Natural killer cell (primary cell): ENCODE results near the gene C1QTNF12. TPM values are rescaled to one million over a fixed set of nuclear protein-coding genes. Genes with fewer than 3 reads are reported as not detected.

Experiments used
- ATAC-seq, 3 donors: fragments of 150-1000 bp in 2 of 3; fragments of 200-7000 bp in 1 of 3; cut with Tn5 transposase; 1 replicate in 1 of 3; 2 replicates in 2 of 3; pipeline ENCODE4 v1.10.0; 2021; ENCODE audit warnings: mild to moderate bottlenecking in 2 of 3, moderate library complexity in 2 of 3
- DNase-seq, 2 donors: peaks; one replicate each; pipeline versions ENCODE4 v3.0.0 to v3.0.0-alpha.2; 2013 to 2021; ENCODE audit warnings: mixed read lengths in 1 of 2
- H3K27ac ChIP-seq: one replicate; pipeline ENCODE4 v1.5.1; 2013; ENCODE audit warnings: mild to moderate bottlenecking, low read length
- H3K27me3 ChIP-seq: one replicate; pipeline ENCODE4 v1.6.1; 2013; ENCODE audit warnings: low read length; ENCODE audit not compliant: control insufficient read depth, insufficient read depth
- H3K36me3 ChIP-seq: one replicate; pipeline ENCODE4 v1.6.1; 2013; ENCODE audit warnings: low read length; ENCODE audit not compliant: control insufficient read depth, insufficient read depth
- H3K4me1 ChIP-seq: one replicate; pipeline ENCODE4 v1.6.1; 2013; ENCODE audit warnings: low read length; ENCODE audit not compliant: control insufficient read depth, insufficient read depth
- H3K4me3 ChIP-seq: one replicate; pipeline ENCODE4 v1.5.1; 2013; ENCODE audit warnings: low read length
- H3K9me3 ChIP-seq: one replicate; pipeline ENCODE4 v1.6.1; 2013; ENCODE audit warnings: low read length; ENCODE audit not compliant: control insufficient read depth, insufficient read depth
- H3K27ac Mint-ChIP-seq, 2 donors: one replicate each; pipeline ENCODE4 v1.8.0; 2022; ENCODE audit warnings: mild to moderate bottlenecking in 2 of 2, mixed read lengths in 2 of 2, moderate library complexity in 1 of 2
- H3K27me3 Mint-ChIP-seq, 2 donors: one replicate each; pipeline ENCODE4 v1.8.0; 2022; ENCODE audit warnings: low read depth in 2 of 2, mixed read lengths in 2 of 2
- H3K36me3 Mint-ChIP-seq: one replicate; pipeline ENCODE4 v1.8.0; 2022; ENCODE audit warnings: mixed read lengths
- H3K4me1 Mint-ChIP-seq, 2 donors: one replicate each; pipeline ENCODE4 v1.8.0; 2022; ENCODE audit warnings: mixed read lengths in 2 of 2
- H3K4me3 Mint-ChIP-seq: one replicate; pipeline ENCODE4 v1.8.0; 2022; ENCODE audit warnings: mild to moderate bottlenecking, moderate library complexity, mixed read lengths
- H3K9me3 Mint-ChIP-seq, 2 donors: one replicate each; pipeline ENCODE4 v1.8.0; 2022; ENCODE audit warnings: mixed read lengths in 2 of 2
- CTCF ChIP-seq: fragments of 200-600 bp; IDR thresholded peaks from one replicate; pipeline ENCODE4 v1.8.0; 2022; ENCODE audit warnings: antibody characterized with exemption
- WGBS: methylation state at CpG from one replicate; pipeline ENCODE4 v1.1.7; 2013; ENCODE audit warnings: missing lambda C conversion rate; ENCODE audit not compliant: insufficient coverage; 5-methylcytosine and 5-hydroxymethylcytosine counted together
- intact Hi-C: fragments of 100-400 bp; cut with micrococcal nuclease; formaldehyde crosslinking; loops from one replicate; pipeline ENCODE4 v1.14.2; 2022
- total RNA-seq, 4 donors: library from RNA; stranded (reverse); fragments of 120-200 nt in 1 of 4; gene quantifications; one replicate each; pipeline versions ENCODE4 v1.2.3 to v1.2.4, GENCODE V29; 2013 to 2022

C1QTNF12 gene
- total RNA-seq, 3 donors from 2014 or later (not counting 1 experiment from before 2014, with no cell fraction given), result 2.6 to 4.1 (median 4.1) TPM

DNA sequence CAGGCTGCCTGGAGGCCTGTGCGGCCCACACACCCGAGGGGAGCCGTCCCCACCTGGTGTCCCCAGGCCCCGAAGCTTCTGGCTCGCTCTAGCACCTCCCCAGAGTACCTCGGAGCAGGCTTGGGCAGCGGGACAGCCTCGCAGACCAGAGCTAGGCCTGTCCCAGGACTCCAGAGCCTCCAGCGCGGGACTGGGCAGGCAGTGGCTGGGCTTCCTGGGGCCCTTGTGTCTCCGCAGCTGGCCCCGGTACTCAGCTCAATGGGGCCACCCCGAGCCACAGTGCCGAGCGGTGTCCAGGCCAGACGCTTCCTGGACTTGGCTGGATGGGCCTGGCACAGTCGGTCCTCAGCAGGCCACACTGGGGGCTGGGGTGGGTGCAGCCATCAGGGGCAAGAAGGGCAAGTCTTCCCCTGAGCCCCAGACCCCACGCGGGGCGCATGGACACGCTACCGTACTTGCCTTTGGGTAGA, 38.6 kb upstream of the C1QTNF12 start:
- peaks cover 0 to 2% of the 10 kb centered on the region in 2 donors for H3K27me3 Mint-ChIP-seq
- H3K27me3 ChIP-seq, result no peaks in the 10 kb centered on the region
- no peaks in the 10 kb centered on the region for H3K36me3 ChIP-seq
- TF ChIP-seq CTCF, result no peak
- DNase-seq, result no peak
- no peak overlapping the region for H3K4me3 ChIP-seq
- ATAC-seq, result no peak
- H3K4me1 ChIP-seq, result peaks cover 3% of the 10 kb centered on the region
- H3K36me3 Mint-ChIP-seq, result no peaks in the 10 kb centered on the region
- no peak overlapping the region for H3K4me3 Mint-ChIP-seq
- no peaks in the 10 kb centered on the region for H3K9me3 ChIP-seq
- WGBS, result 93% methylated on average over 22 of the region's 22 CpGs
- intact Hi-C loops, result no loop called here
- H3K27ac Mint-ChIP-seq, result no peak overlapping the region
- no peaks in the 10 kb centered on the region for H3K9me3 Mint-ChIP-seq
- peaks cover 0 to 3% of the 10 kb centered on the region in 2 donors for H3K4me1 Mint-ChIP-seq
- no peak overlapping the region for H3K27ac ChIP-seq

- no peaks in the 10 kb centered on the region for H3K36me3 Mint-ChIP-seq
- no peaks in the 10 kb centered on the region for H3K27me3 Mint-ChIP-seq
- H3K4me1 ChIP-seq, result peaks cover 3% of the 10 kb centered on the region
- H3K27me3 ChIP-seq, result no peaks in the 10 kb centered on the region
- H3K4me1 Mint-ChIP-seq, result no peaks in the 10 kb centered on the region
- H3K4me3 ChIP-seq, result no peak overlapping the region
- WGBS, result 92% methylated on average over 28 of the region's 32 CpGs
- DNase-seq, result no peak
- no peaks in the 10 kb centered on the region for H3K36me3 ChIP-seq
- no peaks in the 10 kb centered on the region for H3K9me3 Mint-ChIP-seq
- intact Hi-C loops, result no loop called here
- no peak for TF ChIP-seq CTCF
- H3K27ac ChIP-seq, result no peak overlapping the region
- no peak overlapping the region for H3K27ac Mint-ChIP-seq
- ATAC-seq, result no peak
- H3K4me3 Mint-ChIP-seq, result no peak overlapping the region
- H3K9me3 ChIP-seq, result no peaks in the 10 kb centered on the region
These were observed 37.9 kb upstream of the C1QTNF12 start for GRCh38 chr1:1284221-1285101.

DNA sequence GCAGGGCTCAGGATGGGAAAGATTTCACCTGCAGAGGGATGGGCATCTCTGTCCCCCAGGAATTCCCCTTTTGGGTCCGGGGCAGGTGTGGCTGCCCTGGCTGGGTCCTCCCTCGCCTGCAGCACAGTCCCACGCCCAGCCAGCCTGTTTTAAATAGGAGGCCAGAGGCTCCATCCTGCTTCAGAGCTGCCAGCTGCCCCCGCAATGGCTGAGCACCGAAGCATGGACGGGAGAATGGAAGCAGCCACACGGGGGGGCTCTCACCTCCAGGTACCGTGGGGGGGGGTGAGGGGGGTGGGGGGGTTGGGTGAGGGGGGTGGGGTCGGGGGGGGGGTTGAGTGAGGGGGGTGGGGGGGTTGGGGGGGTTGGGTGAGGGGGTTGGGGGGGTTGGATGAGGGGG, 37.3 kb upstream of the C1QTNF12 start:
- intact Hi-C loops, result no loop called here
- Mint-ChIP-seq H3K27ac (peak overlapping the region in 1 of 2 donors; percentile 14), H3K36me3 (no peaks in the 10 kb centered on the region), H3K4me1 (no peaks in the 10 kb centered on the region), H3K4me3 (no peak overlapping the region), H3K27me3 (no peaks in the 10 kb centered on the region), H3K9me3 (no peaks in the 10 kb centered on the region)
- no peaks in the 10 kb centered on the region for H3K36me3 ChIP-seq
- H3K4me3 ChIP-seq, result no peak overlapping the region
- peaks cover 3% of the 10 kb centered on the region for H3K4me1 ChIP-seq
- no peak for TF ChIP-seq CTCF
- no peak for ATAC-seq
- H3K27me3 ChIP-seq, result no peaks in the 10 kb centered on the region
- H3K27ac ChIP-seq, result no peak overlapping the region
- DNase-seq, result no peak
- no peaks in the 10 kb centered on the region for H3K9me3 ChIP-seq
- 27% methylated on average over 3 of the region's 9 CpGs for WGBS
